AG10803 (cell line): ENCODE results near the gene RAI1.

Experiments
- DNase-seq: peaks from one replicate; pipeline ENCODE4 v3.0.0; 2010; ENCODE audit warnings: low read depth
- H3K4me3 ChIP-seq: 2 replicates; pipeline ENCODE4 v1.5.1; 2011; ENCODE audit warnings: mild to moderate bottlenecking, low read length, control low read depth
- CTCF ChIP-seq: conservative IDR thresholded peaks from 2 replicates; pipeline ENCODE4 v1.5.1; 2011; ENCODE audit warnings: mild to moderate bottlenecking, low read length, control low read depth, inconsistent platforms

RAI1 gene

GRCh38 chr17:17823433-17824118 lies 142.3 kb downstream of the RAI1 start:
- peak; percentile 69 for DNase-seq
- H3K4me3 ChIP-seq, result peak overlapping the region; percentile 61
- no peak for TF ChIP-seq CTCF

- no peak for DNase-seq
- peak overlapping the region; percentile 47 for H3K4me3 ChIP-seq
- no peak for TF ChIP-seq CTCF
Measured at GRCh38 chr17:17824119-17824782, 143.0 kb downstream of the RAI1 start.

- no peak for DNase-seq
- H3K4me3 ChIP-seq, result no peak overlapping the region
- TF ChIP-seq CTCF, result no peak
Measured at GRCh38 chr17:17824783-17825614, 143.7 kb downstream of the RAI1 start.

- DNase-seq, result no peak
- H3K4me3 ChIP-seq, result no peak overlapping the region
- no peak for TF ChIP-seq CTCF
Measured at GRCh38 chr17:17826342-17826713, 145.1 kb downstream of the RAI1 start.

GRCh38 chr17:17826942-17827785 lies 145.9 kb downstream of the RAI1 start:
- no peak for DNase-seq
- no peak for TF ChIP-seq CTCF
- H3K4me3 ChIP-seq, result no peak overlapping the region

GRCh38 chr17:17827826-17828621 lies 146.8 kb downstream of the RAI1 start:
- no peak overlapping the region for H3K4me3 ChIP-seq
- no peak for DNase-seq
- no peak for TF ChIP-seq CTCF
